ENCODE measurements around the gene SLC6A13.

DNA sequence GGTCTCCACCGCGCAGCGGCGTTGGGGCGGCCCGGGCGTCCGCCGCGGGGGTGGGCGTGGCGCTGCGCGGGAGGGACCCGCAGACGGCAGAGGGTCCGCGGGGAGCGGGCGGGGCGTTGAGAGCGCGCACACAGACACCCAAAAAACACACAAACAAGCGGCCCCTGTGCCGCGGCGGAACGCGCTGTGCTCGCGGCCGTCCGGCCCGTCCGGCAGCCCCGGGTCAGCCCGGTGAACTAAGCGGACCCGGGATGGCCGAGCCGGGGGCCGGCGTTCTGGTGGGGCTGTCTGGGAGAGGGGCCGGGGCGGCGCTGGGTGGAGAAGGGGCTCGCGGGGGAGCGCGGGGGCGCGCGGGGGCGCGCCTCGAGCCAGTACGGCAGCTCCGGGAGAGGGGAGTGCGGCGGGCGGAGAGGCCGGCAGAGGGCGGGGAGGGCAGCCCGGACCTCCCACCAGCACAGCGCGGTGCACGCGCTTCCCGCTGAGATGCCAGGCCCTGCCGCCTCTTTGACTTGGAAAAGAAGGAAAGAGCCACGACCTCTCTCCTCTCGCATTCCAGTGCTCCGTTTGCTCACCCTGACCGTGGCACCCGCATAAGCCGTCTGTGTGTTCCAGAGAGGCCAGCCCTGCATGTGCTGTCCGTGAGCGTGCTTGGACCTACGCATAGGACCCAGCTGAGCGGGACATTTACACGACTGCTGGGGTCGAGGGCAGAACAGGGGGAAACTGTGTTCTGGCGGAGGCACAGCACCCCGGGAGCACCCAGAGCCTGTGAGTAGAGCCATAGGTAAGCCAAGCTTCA is 59.0 kb downstream of the SLC6A13 start:
- TF ChIP-seq, protein P1, sequence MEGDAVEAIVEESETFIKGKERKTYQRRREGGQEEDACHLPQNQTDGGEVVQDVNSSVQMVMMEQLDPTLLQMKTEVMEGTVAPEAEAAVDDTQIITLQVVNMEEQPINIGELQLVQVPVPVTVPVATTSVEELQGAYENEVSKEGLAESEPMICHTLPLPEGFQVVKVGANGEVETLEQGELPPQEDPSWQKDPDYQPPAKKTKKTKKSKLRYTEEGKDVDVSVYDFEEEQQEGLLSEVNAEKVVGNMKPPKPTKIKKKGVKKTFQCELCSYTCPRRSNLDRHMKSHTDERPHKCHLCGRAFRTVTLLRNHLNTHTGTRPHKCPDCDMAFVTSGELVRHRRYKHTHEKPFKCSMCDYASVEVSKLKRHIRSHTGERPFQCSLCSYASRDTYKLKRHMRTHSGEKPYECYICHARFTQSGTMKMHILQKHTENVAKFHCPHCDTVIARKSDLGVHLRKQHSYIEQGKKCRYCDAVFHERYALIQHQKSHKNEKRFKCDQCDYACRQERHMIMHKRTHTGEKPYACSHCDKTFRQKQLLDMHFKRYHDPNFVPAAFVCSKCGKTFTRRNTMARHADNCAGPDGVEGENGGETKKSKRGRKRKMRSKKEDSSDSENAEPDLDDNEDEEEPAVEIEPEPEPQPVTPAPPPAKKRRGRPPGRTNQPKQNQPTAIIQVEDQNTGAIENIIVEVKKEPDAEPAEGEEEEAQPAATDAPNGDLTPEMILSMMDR (IDR thresholded peaks at IDR 0.05): no peak
- no peak for TF ChIP-seq POLR2A (IDR thresholded peaks at IDR 0.05)

Measured in Peyer's patch (tissue), 4 donors.